Right atrium auricular region (tissue), 2 donors: ENCODE measurements around the gene ATXN1. TPM values are rescaled to one million over a fixed set of nuclear protein-coding genes. Genes with fewer than 3 reads are reported as not detected.
A peak's percentile ranks its signal among the peaks of the same experiment; 100 is the strongest.

ENCODE experiments used
- DNase-seq: peaks from one replicate; pipeline ENCODE4 v3.0.0-alpha.2; 2019; ENCODE audit warnings: low spot score
- H3K27ac ChIP-seq, 2 donors: fragments of 200-600 bp; sonication (generic); 1 replicate in 1 of 2; 2 replicates in 1 of 2; pipeline ENCODE4 v1.5.1; 2016 to 2019
- H3K27me3 ChIP-seq, 2 donors: fragments of 200-600 bp; sonication (generic); one replicate each; pipeline versions ENCODE4 v1.5.1 to v1.6.0; 2017 to 2019
- H3K36me3 ChIP-seq: fragments of 200-600 bp; sonication (generic); one replicate; pipeline ENCODE4 v1.5.1; 2016
- H3K4me1 ChIP-seq, 2 donors: fragments of 200-600 bp; sonication (generic); one replicate each; pipeline versions ENCODE4 v1.5.1 to v1.6.0; 2017 to 2019
- H3K4me3 ChIP-seq, 2 donors: fragments of 200-600 bp; sonication (generic); 1 replicate in 1 of 2; 2 replicates in 1 of 2; pipeline ENCODE4 v1.5.1; 2017 to 2019; ENCODE audit warnings: mild to moderate bottlenecking in 1 of 2, moderate library complexity in 1 of 2
- H3K9me3 ChIP-seq, 2 donors: fragments of 200-600 bp; sonication (generic); one replicate each; pipeline ENCODE4 v1.5.1; 2019
- CTCF ChIP-seq, 2 donors: fragments of 200-600 bp; sonication (generic); IDR thresholded peaks; one replicate each; pipeline ENCODE4 v1.5.1; 2019; ENCODE audit warnings: antibody characterized with exemption in 2 of 2
- total RNA-seq, 2 donors: library from RNA; depleted of rRNA; stranded (reverse); fragments of >200 nt; gene quantifications; one replicate each; pipeline ENCODE4 v1.1.0, GENCODE V29; 2016

Gene ATXN1
- total RNA-seq, 2 donors from 2014 or later: 41.8 to 62.0 TPM

GRCh38 chr6:16747232-16748024 is 13.8 kb downstream of the ATXN1 start:
- no peak for TF ChIP-seq CTCF (IDR thresholded peaks at IDR 0.05)
- Histone ChIP-seq H3K27me3 (no peaks in the 10 kb centered on the region), H3K9me3 (no peaks in the 10 kb centered on the region), H3K4me1 (peaks cover 0 to 35% of the 10 kb centered on the region in 2 donors), H3K36me3 (no peaks in the 10 kb centered on the region), H3K27ac (peak overlapping the region; percentile 40 to 65), H3K4me3 (no peak overlapping the region)
- DNase-seq: no peak

GRCh38 chr6:16746812-16747211 is 14.4 kb downstream of the ATXN1 start:
- Histone ChIP-seq H3K27me3 (no peaks in the 10 kb centered on the region), H3K4me1 (peaks cover 0 to 38% of the 10 kb centered on the region in 2 donors), H3K27ac (peak overlapping the region; percentile 40 to 65), H3K36me3 (no peaks in the 10 kb centered on the region), H3K9me3 (no peaks in the 10 kb centered on the region), H3K4me3 (no peak overlapping the region)
- TF ChIP-seq CTCF (IDR thresholded peaks at IDR 0.05): no peak
- no peak for DNase-seq

GRCh38 chr6:16746401-16746800 is 14.9 kb downstream of the ATXN1 start:
- H3K9me3 ChIP-seq: no peaks in the 10 kb centered on the region
- H3K4me3 ChIP-seq: no peak overlapping the region
- DNase-seq: no peak
- no peak for TF ChIP-seq CTCF (IDR thresholded peaks at IDR 0.05)
- no peaks in the 10 kb centered on the region for H3K36me3 ChIP-seq
- peaks cover 0 to 42% of the 10 kb centered on the region in 2 donors for H3K4me1 ChIP-seq
- H3K27ac ChIP-seq: peak overlapping the region in 1 of 2 donors; percentile 65
- H3K27me3 ChIP-seq: no peaks in the 10 kb centered on the region

GRCh38 chr6:16743664-16744210 is 17.5 kb downstream of the ATXN1 start:
- peaks cover 0 to 58% of the 10 kb centered on the region in 2 donors for H3K4me1 ChIP-seq
- TF ChIP-seq CTCF (IDR thresholded peaks at IDR 0.05): no peak
- no peaks in the 10 kb centered on the region for H3K9me3 ChIP-seq
- no peak for DNase-seq
- no peaks in the 10 kb centered on the region for H3K27me3 ChIP-seq
- H3K36me3 ChIP-seq: no peaks in the 10 kb centered on the region
- H3K27ac ChIP-seq: no peak overlapping the region
- H3K4me3 ChIP-seq: no peak overlapping the region

- peak overlapping the region in 1 of 2 donors; percentile 44 for H3K27ac ChIP-seq
- H3K4me1 ChIP-seq: peaks cover 0 to 64% of the 10 kb centered on the region in 2 donors
- no peaks in the 10 kb centered on the region for H3K36me3 ChIP-seq
- TF ChIP-seq CTCF (IDR thresholded peaks at IDR 0.05): no peak
- H3K4me3 ChIP-seq: no peak overlapping the region
- no peaks in the 10 kb centered on the region for H3K9me3 ChIP-seq
- no peak for DNase-seq
- no peaks in the 10 kb centered on the region for H3K27me3 ChIP-seq
Measured at GRCh38 chr6:16742116-16742515, 19.1 kb downstream of the ATXN1 start.
